Endometrial microvascular endothelial cells (primary cell): ENCODE measurements around the gene TMEM184A. TPM values are rescaled to one million over a fixed set of nuclear protein-coding genes. Genes with fewer than 3 reads are reported as not detected.

ENCODE experiments used
- in situ Hi-C: cut with HindIII; loops from 2 replicates; pipeline ENCODE4 v1.10.0; 2017; ENCODE audit warnings: low sequenced_read_pairs, low pct_unique_long_range_greater_than_20kb; ENCODE audit errors: inconsistent ontology term
- total RNA-seq: library from RNA; depleted of rRNA; stranded (reverse); fragments of >200 nt; gene quantifications from one replicate; pipeline ENCODE4 v1.2.3, GENCODE V29; 2015; ENCODE audit errors: inconsistent ontology term

Gene TMEM184A
- total RNA-seq, 1 donor from 2014 or later, result not detected

- in situ Hi-C loops, result no loop called here
Measured at GRCh38 chr7:1497293-1497927, 58.6 kb downstream of the TMEM184A start.

- in situ Hi-C loops, result no loop called here
Measured at GRCh38 chr7:1496531-1497292, 59.3 kb downstream of the TMEM184A start.

DNA sequence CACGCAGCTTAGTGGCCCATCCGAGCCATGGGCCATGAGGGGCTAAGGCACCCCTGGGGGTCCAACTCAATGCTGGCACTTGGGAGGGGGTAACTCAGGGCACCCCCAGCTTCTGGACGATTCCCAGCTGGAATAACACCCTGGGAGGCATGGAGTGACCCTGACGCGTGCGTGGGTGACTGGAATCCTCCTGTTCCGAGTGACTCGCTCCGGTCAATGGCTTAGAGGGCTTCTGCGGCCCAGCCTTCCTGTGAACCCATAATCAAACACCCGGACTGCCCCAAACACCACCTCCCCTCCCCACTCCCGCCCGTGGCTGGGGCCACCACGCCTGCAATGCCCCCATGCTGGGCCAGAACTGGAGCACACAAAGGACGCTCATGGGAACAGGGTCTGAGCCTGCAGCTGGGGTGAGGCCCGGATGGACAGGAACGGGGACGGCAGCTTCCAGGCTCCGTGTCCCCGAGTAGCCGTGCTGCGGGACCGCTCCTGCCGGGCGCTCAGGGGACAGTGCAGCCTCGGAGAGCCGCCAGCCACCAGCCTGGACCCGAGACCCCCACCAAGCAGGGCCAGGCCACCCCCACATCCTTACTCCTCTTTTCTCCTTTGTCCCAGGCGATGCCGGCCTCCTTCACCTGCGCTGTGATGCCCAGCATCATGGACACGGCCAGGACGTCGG lies 60.3 kb downstream of the TMEM184A start:
- in situ Hi-C loops, result no loop called here

GRCh38 chr7:1494866-1495563 lies 61.0 kb downstream of the TMEM184A start:
- in situ Hi-C loops, result no loop called here

- in situ Hi-C loops, result no loop called here
Measured at GRCh38 chr7:1494447-1494846, 61.6 kb downstream of the TMEM184A start.

DNA sequence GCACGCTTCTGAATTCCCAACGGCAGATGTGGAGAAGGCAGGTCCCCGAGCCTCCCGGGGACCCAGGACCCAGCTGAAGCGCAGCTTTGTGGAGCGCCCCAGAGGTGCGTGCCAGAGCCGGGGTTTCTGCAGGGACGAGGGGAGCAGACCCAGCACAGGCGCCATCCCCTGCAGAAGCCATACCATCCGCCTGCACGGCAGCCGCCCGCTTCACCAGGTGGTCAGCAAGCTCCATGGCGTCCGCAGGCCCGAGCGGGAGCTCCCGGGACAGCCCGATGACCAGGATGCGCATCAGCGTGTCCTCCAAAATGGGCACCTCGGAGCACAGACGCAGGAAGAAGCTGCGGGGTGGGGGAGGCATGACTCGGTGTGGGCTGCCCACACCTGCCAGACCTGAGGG lies 62.4 kb downstream of the TMEM184A start:
- in situ Hi-C loops, result no loop called here

GRCh38 chr7:1493129-1493528 lies 62.9 kb downstream of the TMEM184A start:
- in situ Hi-C loops, result no loop called here

DNA sequence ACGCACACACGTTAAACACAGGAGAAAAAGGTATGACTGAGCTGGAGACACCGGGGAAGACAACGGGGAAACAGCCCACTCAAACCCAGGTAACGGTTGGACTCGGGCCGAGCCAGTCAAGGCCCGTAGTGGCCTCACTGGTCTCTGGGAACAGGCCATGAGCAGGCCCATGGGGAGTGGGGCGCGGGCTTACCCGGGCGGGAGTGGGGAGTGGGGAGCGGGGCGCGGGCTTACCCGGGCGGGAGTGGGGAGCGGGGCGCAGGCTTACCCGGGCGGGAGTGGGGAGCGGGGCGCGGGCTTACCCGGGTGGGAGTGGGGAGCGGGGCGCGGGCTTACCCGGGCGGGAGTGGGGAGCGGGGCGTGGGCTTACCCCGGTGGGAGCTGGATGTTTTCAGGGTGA lies 63.4 kb downstream of the TMEM184A start:
- in situ Hi-C loops, result no loop called here

Other genes starting within 250 kb of the TMEM184A start
- gene MICALL2, start 96.7 kb downstream of the TMEM184A start, total RNA-seq, result 28.2 TPM
- gene INTS1, start 51.8 kb downstream of the TMEM184A start, total RNA-seq, result 70.4 TPM
- gene MAFK, start 25.5 kb downstream of the TMEM184A start, total RNA-seq, result 18.1 TPM
- gene PSMG3, start 13.8 kb upstream of the TMEM184A start, total RNA-seq, result 19.1 TPM
- 0.46 TPM for gene ELFN1, start 114.1 kb upstream of the TMEM184A start, total RNA-seq